Liver (tissue), 9 donors: ENCODE results near the gene QKI. TPM values are rescaled to one million over a fixed set of nuclear protein-coding genes. Genes with fewer than 3 reads are reported as not detected.
"Not testable (repeated sequence)": the region's sequence is repeated elsewhere in the genome, so short reads cannot be mapped to it uniquely, and the experiment has no call there.

Experiments
- DNase-seq: peaks from one replicate; pipeline ENCODE4 v3.0.0-alpha.2; 2017; ENCODE audit warnings: low spot score
- H3K27ac ChIP-seq, 2 donors: one replicate each; pipeline ENCODE4 v1.7.0; 2013; ENCODE audit warnings: inconsistent platforms in 2 of 2, low read length in 2 of 2, control low read depth in 1 of 2, low read depth in 1 of 2, mild to moderate bottlenecking in 1 of 2
- H3K27me3 ChIP-seq, 4 donors: one replicate each; pipeline versions ENCODE4 v1.6.1 to v1.7.0; 2013; ENCODE audit warnings: low read length in 3 of 4, inconsistent platforms in 1 of 4, mild to moderate bottlenecking in 1 of 4, moderate library complexity in 1 of 4; ENCODE audit not compliant: control insufficient read depth in 4 of 4, insufficient read depth in 4 of 4
- H3K36me3 ChIP-seq, 4 donors: one replicate each; pipeline versions ENCODE4 v1.6.1 to v1.7.0; 2013; ENCODE audit warnings: low read length in 3 of 4, mild to moderate bottlenecking in 3 of 4, low read depth in 1 of 4, moderate library complexity in 1 of 4; ENCODE audit not compliant: control insufficient read depth in 4 of 4, insufficient read depth in 3 of 4
- H3K4me1 ChIP-seq, 4 donors: one replicate each; pipeline versions ENCODE4 v1.6.1 to v1.7.0; 2013; ENCODE audit warnings: low read length in 3 of 4, mild to moderate bottlenecking in 3 of 4, moderate library complexity in 1 of 4; ENCODE audit not compliant: control insufficient read depth in 4 of 4, insufficient read depth in 4 of 4
- H3K4me3 ChIP-seq, 3 donors: one replicate each; pipeline versions ENCODE4 v1.6.1 to v1.7.0; 2013; ENCODE audit warnings: low read length in 3 of 3, control low read depth in 1 of 3, low read depth in 1 of 3, mild to moderate bottlenecking in 1 of 3
- H3K9ac ChIP-seq, 2 donors: one replicate each; pipeline ENCODE4 v1.7.0; 2013; ENCODE audit warnings: low read length in 2 of 2, mild to moderate bottlenecking in 2 of 2, moderate library complexity in 2 of 2, control low read depth in 1 of 2, low read depth in 1 of 2
- H3K9me3 ChIP-seq, 4 donors: one replicate each; pipeline versions ENCODE4 v1.6.1 to v1.7.0; 2013; ENCODE audit warnings: low read length in 3 of 4; ENCODE audit not compliant: control insufficient read depth in 4 of 4
- ATF3 ChIP-seq: IDR thresholded peaks from 2 replicates; pipeline ENCODE4 v1.6.1; 2016; ENCODE audit warnings: antibody characterized with exemption
- HNF4A ChIP-seq, 2 donors: conservative IDR thresholded peaks; 2 replicates each; pipeline ENCODE4 v1.6.1; 2016; ENCODE audit warnings: antibody characterized with exemption in 2 of 2, mild to moderate bottlenecking in 2 of 2
- JUND ChIP-seq, 2 donors: IDR thresholded peaks; 2 replicates each; pipeline ENCODE4 v1.6.1; 2016; ENCODE audit warnings: antibody characterized with exemption in 2 of 2
- MAX ChIP-seq: IDR thresholded peaks from 2 replicates; pipeline ENCODE4 v1.6.1; 2016; ENCODE audit warnings: antibody characterized with exemption
- NR2F2 ChIP-seq: IDR thresholded peaks from 2 replicates; pipeline ENCODE4 v1.6.1; 2016; ENCODE audit warnings: antibody characterized with exemption
- REST ChIP-seq: IDR thresholded peaks from 2 replicates; pipeline ENCODE4 v1.6.1; 2016; ENCODE audit warnings: antibody characterized with exemption, mild to moderate bottlenecking
- RXRA ChIP-seq, 2 donors: IDR thresholded peaks; 2 replicates each; pipeline ENCODE4 v1.6.1; 2017 to 2018; ENCODE audit warnings: antibody characterized with exemption in 2 of 2, mild to moderate bottlenecking in 1 of 2
- SP1 ChIP-seq: IDR thresholded peaks from 2 replicates; pipeline ENCODE4 v1.6.1; 2018; ENCODE audit warnings: antibody characterized with exemption, mild to moderate bottlenecking
- TAF1 ChIP-seq: conservative IDR thresholded peaks from 2 replicates; pipeline ENCODE4 v1.6.1; 2016; ENCODE audit warnings: antibody characterized with exemption, mild to moderate bottlenecking
- ZBTB33 ChIP-seq: IDR thresholded peaks from 2 replicates; pipeline ENCODE4 v1.6.1; 2016; ENCODE audit warnings: antibody characterized with exemption
- WGBS: extraction: QIAGEN DNeasy Blood & Tissue Kit; methylation state at CpG from one replicate; pipeline ENCODE4 v1.1.7; 2013; 5-methylcytosine and 5-hydroxymethylcytosine counted together
- polyA plus RNA-seq, 2 donors: library from polyadenylated mRNA; stranded (reverse) in 1 of 2; unstranded in 1 of 2; fragments of 200-250 nt in 1 of 2; fragments of >200 nt in 1 of 2; fragmentation: Nextera tagmentation in 1 of 2; extraction: Ambion mirVana in 1 of 2; gene quantifications; one replicate each; pipeline versions ENCODE4 v1.2.1 to v1.2.3, GENCODE V29; 2013 to 2015
- total RNA-seq, 2 donors: library from RNA; depleted of rRNA; stranded (reverse); fragments of >200 nt; gene quantifications; one replicate each; pipeline ENCODE4 v1.2.3, GENCODE V29; 2014
- donor health status: healthy.
- donor health status: healthy.
- donor health status: healthy.
- donor health status: healthy.
- donor health status: healthy.

The QKI gene
- total and polyA plus RNA-seq, 4 donors: 22.7 to 97.0 (median 56.3) TPM

- TF ChIP-seq NR2F2 (no peak), RXRA (IDR thresholded peaks at IDR 0.05) (no peak), SP1 (no peak), HNF4A (conservative IDR thresholded peaks at IDR 0.05) (no peak), TAF1 (no peak), ATF3 (no peak), MAX (no peak)
- H3K9ac ChIP-seq: no peak overlapping the region
- no peak for DNase-seq
- H3K27me3 ChIP-seq: no peaks in the 10 kb centered on the region
- no peaks in the 10 kb centered on the region for H3K36me3 ChIP-seq
- no peak overlapping the region for H3K4me3 ChIP-seq
- 85% methylated on average over 7 of the region's 7 CpGs for WGBS
- no peaks in the 10 kb centered on the region for H3K4me1 ChIP-seq
- H3K9me3 ChIP-seq: no peaks in the 10 kb centered on the region
- no peak overlapping the region for H3K27ac ChIP-seq
Observed at GRCh38 chr6:163380216-163380615, 34.3 kb upstream of the QKI start.

GRCh38 chr6:163381118-163381756 is 33.3 kb upstream of the QKI start:
- H3K27me3 ChIP-seq: no peaks in the 10 kb centered on the region
- no peak for DNase-seq
- H3K9me3 ChIP-seq: no peaks in the 10 kb centered on the region
- no peak overlapping the region for H3K4me3 ChIP-seq
- H3K27ac ChIP-seq: no peak overlapping the region
- TF ChIP-seq JUND (IDR thresholded peaks at IDR 0.05) (no peak), NR2F2 (no peak), REST (no peak), ZBTB33 (no peak), TAF1 (no peak)
- H3K36me3 ChIP-seq: no peaks in the 10 kb centered on the region
- 89% methylated on average over 8 of the region's 8 CpGs for WGBS
- no peak overlapping the region for H3K9ac ChIP-seq
- no peaks in the 10 kb centered on the region for H3K4me1 ChIP-seq

GRCh38 chr6:163383396-163383795 is 31.1 kb upstream of the QKI start:
- WGBS: 92% methylated on average over 3 of the region's 3 CpGs
- not testable (repeated sequence) for H3K4me1 ChIP-seq, DNase-seq, H3K9ac ChIP-seq, H3K4me3 ChIP-seq, H3K36me3 ChIP-seq, H3K9me3 ChIP-seq, H3K27me3 ChIP-seq, H3K27ac ChIP-seq
